Liver (tissue), 3 donors: ENCODE data around the gene KCNT1.

ENCODE experiments used
- EGR1 ChIP-seq, 2 donors: IDR thresholded peaks; 2 replicates each; pipeline ENCODE4 v1.6.1; 2016 to 2018; ENCODE audit warnings: antibody characterized with exemption in 2 of 2, low read depth in 2 of 2
- GABPA ChIP-seq, 2 donors: IDR thresholded peaks in 1 of 2; conservative IDR thresholded peaks in 1 of 2; 2 replicates each; pipeline ENCODE4 v1.6.1; 2016; ENCODE audit warnings: antibody characterized with exemption in 2 of 2, mild to moderate bottlenecking in 1 of 2, moderate library complexity in 1 of 2
- JUND ChIP-seq, 2 donors: IDR thresholded peaks; 2 replicates each; pipeline ENCODE4 v1.6.1; 2016; ENCODE audit warnings: antibody characterized with exemption in 2 of 2
- SP1 ChIP-seq: IDR thresholded peaks from 2 replicates; pipeline ENCODE4 v1.6.1; 2018; ENCODE audit warnings: antibody characterized with exemption, mild to moderate bottlenecking
- YY1 ChIP-seq: IDR thresholded peaks from 2 replicates; pipeline ENCODE4 v1.6.1; 2016; ENCODE audit warnings: antibody characterized with exemption, mild to moderate bottlenecking
- TF ChIP-seq, protein P1 (sequence below): fragments of 150-350 bp; IDR thresholded peaks from 2 replicates; pipeline ENCODE4 v1.5.1; 2017; ENCODE audit warnings: improper control_type of control experiment, low read depth, low read length; ENCODE audit not compliant: missing input control
- TF ChIP-seq, protein P2 (sequence below): IDR thresholded peaks from 2 replicates; pipeline ENCODE4 v1.6.1; 2016; ENCODE audit warnings: antibody characterized with exemption
- TF ChIP-seq, protein P3 (sequence below): IDR thresholded peaks from 2 replicates; pipeline ENCODE4 v1.6.1; 2016; ENCODE audit warnings: antibody characterized with exemption
- TF ChIP-seq, protein P4 (sequence below): IDR thresholded peaks from 2 replicates; pipeline ENCODE4 v1.6.1; 2016; ENCODE audit warnings: antibody characterized with exemption
- TF ChIP-seq, protein P5 (sequence below): IDR thresholded peaks from 2 replicates; pipeline ENCODE4 v1.6.1; 2016; ENCODE audit warnings: antibody characterized with exemption, mild to moderate bottlenecking
- donor health status: healthy.
- donor health status: healthy.

DNA sequence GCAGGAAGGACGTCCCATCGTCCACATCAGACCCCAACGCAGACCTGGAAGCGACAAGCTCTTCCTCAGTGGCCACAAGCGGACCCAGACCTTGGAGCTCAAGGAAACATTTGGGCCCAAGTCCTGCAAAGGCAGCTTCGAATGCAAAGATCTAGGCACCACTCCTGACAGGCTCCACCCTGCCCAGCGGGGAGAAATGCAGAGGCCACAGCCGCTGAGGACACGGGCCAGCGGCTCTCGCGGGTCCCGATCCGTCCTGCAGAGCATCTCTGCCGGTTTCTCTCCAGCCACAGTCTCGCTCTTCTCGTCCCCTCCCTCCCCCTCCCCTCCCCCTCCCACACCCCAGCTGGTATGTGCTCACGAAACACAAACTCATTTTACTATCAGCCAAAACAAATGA lies 7.6 kb upstream of the KCNT1 start:
- TF ChIP-seq, protein P1, sequence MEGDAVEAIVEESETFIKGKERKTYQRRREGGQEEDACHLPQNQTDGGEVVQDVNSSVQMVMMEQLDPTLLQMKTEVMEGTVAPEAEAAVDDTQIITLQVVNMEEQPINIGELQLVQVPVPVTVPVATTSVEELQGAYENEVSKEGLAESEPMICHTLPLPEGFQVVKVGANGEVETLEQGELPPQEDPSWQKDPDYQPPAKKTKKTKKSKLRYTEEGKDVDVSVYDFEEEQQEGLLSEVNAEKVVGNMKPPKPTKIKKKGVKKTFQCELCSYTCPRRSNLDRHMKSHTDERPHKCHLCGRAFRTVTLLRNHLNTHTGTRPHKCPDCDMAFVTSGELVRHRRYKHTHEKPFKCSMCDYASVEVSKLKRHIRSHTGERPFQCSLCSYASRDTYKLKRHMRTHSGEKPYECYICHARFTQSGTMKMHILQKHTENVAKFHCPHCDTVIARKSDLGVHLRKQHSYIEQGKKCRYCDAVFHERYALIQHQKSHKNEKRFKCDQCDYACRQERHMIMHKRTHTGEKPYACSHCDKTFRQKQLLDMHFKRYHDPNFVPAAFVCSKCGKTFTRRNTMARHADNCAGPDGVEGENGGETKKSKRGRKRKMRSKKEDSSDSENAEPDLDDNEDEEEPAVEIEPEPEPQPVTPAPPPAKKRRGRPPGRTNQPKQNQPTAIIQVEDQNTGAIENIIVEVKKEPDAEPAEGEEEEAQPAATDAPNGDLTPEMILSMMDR: no peak
- no peak for TF ChIP-seq JUND (IDR thresholded peaks at IDR 0.05)
- TF ChIP-seq SP1: no peak
- TF ChIP-seq EGR1 (IDR thresholded peaks at IDR 0.05; ENCODE audit: low read depth in 2 of 2): no peak
- TF ChIP-seq, protein P2, sequence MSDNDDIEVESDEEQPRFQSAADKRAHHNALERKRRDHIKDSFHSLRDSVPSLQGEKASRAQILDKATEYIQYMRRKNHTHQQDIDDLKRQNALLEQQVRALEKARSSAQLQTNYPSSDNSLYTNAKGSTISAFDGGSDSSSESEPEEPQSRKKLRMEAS: no peak
- TF ChIP-seq, protein P3, sequence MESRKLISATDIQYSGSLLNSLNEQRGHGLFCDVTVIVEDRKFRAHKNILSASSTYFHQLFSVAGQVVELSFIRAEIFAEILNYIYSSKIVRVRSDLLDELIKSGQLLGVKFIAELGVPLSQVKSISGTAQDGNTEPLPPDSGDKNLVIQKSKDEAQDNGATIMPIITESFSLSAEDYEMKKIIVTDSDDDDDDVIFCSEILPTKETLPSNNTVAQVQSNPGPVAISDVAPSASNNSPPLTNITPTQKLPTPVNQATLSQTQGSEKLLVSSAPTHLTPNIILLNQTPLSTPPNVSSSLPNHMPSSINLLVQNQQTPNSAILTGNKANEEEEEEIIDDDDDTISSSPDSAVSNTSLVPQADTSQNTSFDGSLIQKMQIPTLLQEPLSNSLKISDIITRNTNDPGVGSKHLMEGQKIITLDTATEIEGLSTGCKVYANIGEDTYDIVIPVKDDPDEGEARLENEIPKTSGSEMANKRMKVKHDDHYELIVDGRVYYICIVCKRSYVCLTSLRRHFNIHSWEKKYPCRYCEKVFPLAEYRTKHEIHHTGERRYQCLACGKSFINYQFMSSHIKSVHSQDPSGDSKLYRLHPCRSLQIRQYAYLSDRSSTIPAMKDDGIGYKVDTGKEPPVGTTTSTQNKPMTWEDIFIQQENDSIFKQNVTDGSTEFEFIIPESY: no peak
- TF ChIP-seq, protein P4, sequence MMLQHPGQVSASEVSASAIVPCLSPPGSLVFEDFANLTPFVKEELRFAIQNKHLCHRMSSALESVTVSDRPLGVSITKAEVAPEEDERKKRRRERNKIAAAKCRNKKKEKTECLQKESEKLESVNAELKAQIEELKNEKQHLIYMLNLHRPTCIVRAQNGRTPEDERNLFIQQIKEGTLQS: no peak
- TF ChIP-seq YY1: no peak
- TF ChIP-seq GABPA (IDR thresholded peaks at IDR 0.05 in 1 of 2, conservative IDR thresholded peaks at IDR 0.05 in 1 of 2): no peak
- TF ChIP-seq, protein P5, sequence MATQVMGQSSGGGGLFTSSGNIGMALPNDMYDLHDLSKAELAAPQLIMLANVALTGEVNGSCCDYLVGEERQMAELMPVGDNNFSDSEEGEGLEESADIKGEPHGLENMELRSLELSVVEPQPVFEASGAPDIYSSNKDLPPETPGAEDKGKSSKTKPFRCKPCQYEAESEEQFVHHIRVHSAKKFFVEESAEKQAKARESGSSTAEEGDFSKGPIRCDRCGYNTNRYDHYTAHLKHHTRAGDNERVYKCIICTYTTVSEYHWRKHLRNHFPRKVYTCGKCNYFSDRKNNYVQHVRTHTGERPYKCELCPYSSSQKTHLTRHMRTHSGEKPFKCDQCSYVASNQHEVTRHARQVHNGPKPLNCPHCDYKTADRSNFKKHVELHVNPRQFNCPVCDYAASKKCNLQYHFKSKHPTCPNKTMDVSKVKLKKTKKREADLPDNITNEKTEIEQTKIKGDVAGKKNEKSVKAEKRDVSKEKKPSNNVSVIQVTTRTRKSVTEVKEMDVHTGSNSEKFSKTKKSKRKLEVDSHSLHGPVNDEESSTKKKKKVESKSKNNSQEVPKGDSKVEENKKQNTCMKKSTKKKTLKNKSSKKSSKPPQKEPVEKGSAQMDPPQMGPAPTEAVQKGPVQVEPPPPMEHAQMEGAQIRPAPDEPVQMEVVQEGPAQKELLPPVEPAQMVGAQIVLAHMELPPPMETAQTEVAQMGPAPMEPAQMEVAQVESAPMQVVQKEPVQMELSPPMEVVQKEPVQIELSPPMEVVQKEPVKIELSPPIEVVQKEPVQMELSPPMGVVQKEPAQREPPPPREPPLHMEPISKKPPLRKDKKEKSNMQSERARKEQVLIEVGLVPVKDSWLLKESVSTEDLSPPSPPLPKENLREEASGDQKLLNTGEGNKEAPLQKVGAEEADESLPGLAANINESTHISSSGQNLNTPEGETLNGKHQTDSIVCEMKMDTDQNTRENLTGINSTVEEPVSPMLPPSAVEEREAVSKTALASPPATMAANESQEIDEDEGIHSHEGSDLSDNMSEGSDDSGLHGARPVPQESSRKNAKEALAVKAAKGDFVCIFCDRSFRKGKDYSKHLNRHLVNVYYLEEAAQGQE: no peak
